Upper lobe of right lung (tissue), 1 donor: ENCODE measurements around the gene SFT2D3. TPM values are rescaled to one million over a fixed set of nuclear protein-coding genes. Genes with fewer than 3 reads are reported as not detected.
A peak's percentile ranks its signal among the peaks of the same experiment; 100 is the strongest.

Experiments used
- ATAC-seq: fragments of 200-7000 bp; cut with Tn5 transposase; one replicate; pipeline ENCODE4 v1.9.1; 2020; ENCODE audit warnings: mild to moderate bottlenecking, moderate library complexity
- DNase-seq: peaks from one replicate; pipeline ENCODE4 v3.0.0-alpha.2; 2020
- H3K27ac ChIP-seq: fragments of 200-600 bp; one replicate; pipeline ENCODE4 v1.8.0; 2022
- H3K27me3 ChIP-seq: fragments of 200-600 bp; one replicate; pipeline ENCODE4 v1.8.0; 2022; ENCODE audit warnings: mild to moderate bottlenecking
- H3K36me3 ChIP-seq: fragments of 200-600 bp; one replicate; pipeline ENCODE4 v1.8.0; 2022
- H3K4me1 ChIP-seq: fragments of 200-600 bp; one replicate; pipeline ENCODE4 v1.8.0; 2022
- H3K4me3 ChIP-seq: fragments of 200-600 bp; one replicate; pipeline ENCODE4 v1.8.0; 2022; ENCODE audit warnings: mild to moderate bottlenecking
- H3K9me3 ChIP-seq: fragments of 200-600 bp; one replicate; pipeline ENCODE4 v1.8.0; 2022
- CTCF ChIP-seq: fragments of 200-600 bp; IDR thresholded peaks from one replicate; pipeline ENCODE4 v1.8.0; 2022; ENCODE audit warnings: antibody characterized with exemption
- intact Hi-C: fragments of 100-400 bp; cut with DNase I; formaldehyde crosslinking; loops from one replicate; pipeline ENCODE4 v1.11.0; 2022
- total RNA-seq: library from RNA; stranded (reverse); fragmentation: NEBNext Ultra II Directional; extraction: Animal tissue kit (Norgen Biotek cat#: 25700); gene quantifications from one replicate; pipeline ENCODE4 v1.2.1, GENCODE V29; 2021
- donor health status: DM: no; HTN: yes; CAD: no; lungs with severe emphysema.

The SFT2D3 gene
- total RNA-seq, 1 donor from 2014 or later, result 7.7 TPM

- no peaks in the 10 kb centered on the region for H3K9me3 ChIP-seq
- no peak overlapping the region for H3K27ac ChIP-seq
- H3K4me3 ChIP-seq, result no peak overlapping the region
- DNase-seq, result no peak
- peaks cover 23% of the 10 kb centered on the region for H3K4me1 ChIP-seq
- intact Hi-C loops, result no loop called here
- TF ChIP-seq CTCF, result no peak
- ATAC-seq, result no peak
- no peaks in the 10 kb centered on the region for H3K36me3 ChIP-seq
- H3K27me3 ChIP-seq, result no peaks in the 10 kb centered on the region
Observed at GRCh38 chr2:127669056-127669455, 32.2 kb upstream of the SFT2D3 start.

- intact Hi-C loops, result no loop called here
Observed at GRCh38 chr2:127670055-127670956, 31.0 kb upstream of the SFT2D3 start.

GRCh38 chr2:127670957-127671290, 30.4 kb upstream of the SFT2D3 start:
- Histone ChIP-seq H3K36me3 (no peaks in the 10 kb centered on the region), H3K4me3 (peak overlapping the region; percentile 72), H3K9me3 (no peaks in the 10 kb centered on the region), H3K4me1 (peaks cover 20% of the 10 kb centered on the region), H3K27me3 (no peaks in the 10 kb centered on the region), H3K27ac (no peak overlapping the region)
- DNase-seq (no peak), ATAC-seq (no peak)
- TF ChIP-seq CTCF, result no peak
- intact Hi-C loops, result no loop called here

More at GRCh38 chr2:127670055-127670956, 31.0 kb upstream of the SFT2D3 start:
- TF ChIP-seq CTCF, result no peak
- H3K4me1 ChIP-seq, result peaks cover 17% of the 10 kb centered on the region
- no peaks in the 10 kb centered on the region for H3K9me3 ChIP-seq
- no peak for ATAC-seq
- H3K36me3 ChIP-seq, result no peaks in the 10 kb centered on the region
- no peak overlapping the region for H3K27ac ChIP-seq
- no peak overlapping the region for H3K4me3 ChIP-seq
- H3K27me3 ChIP-seq, result no peaks in the 10 kb centered on the region
- no peak for DNase-seq

- H3K4me3 ChIP-seq, result peak overlapping the region; percentile 72
- H3K27ac ChIP-seq, result peak overlapping the region; percentile 86
- intact Hi-C loops, result no loop called here
- DNase-seq (peak; percentile 82), ATAC-seq (peak; percentile 48)
- TF ChIP-seq CTCF, result no peak
- H3K4me1 ChIP-seq, result peaks cover 28% of the 10 kb centered on the region
- no peaks in the 10 kb centered on the region for H3K36me3 ChIP-seq
- H3K27me3 ChIP-seq, result no peaks in the 10 kb centered on the region
- no peaks in the 10 kb centered on the region for H3K9me3 ChIP-seq
Observed at GRCh38 chr2:127671557-127672302, 29.6 kb upstream of the SFT2D3 start.

- Histone ChIP-seq H3K9me3 (no peaks in the 10 kb centered on the region), H3K4me3 (peak overlapping the region; percentile 72), H3K36me3 (no peaks in the 10 kb centered on the region), H3K27ac (peak overlapping the region; percentile 86), H3K4me1 (peaks cover 29% of the 10 kb centered on the region), H3K27me3 (no peaks in the 10 kb centered on the region)
- intact Hi-C loops, result no loop called here
- TF ChIP-seq CTCF, result no peak
- ATAC-seq (peak; percentile 50), DNase-seq (no peak)
Observed at GRCh38 chr2:127672341-127673224, 28.7 kb upstream of the SFT2D3 start.
